NOMO-1 (cell line): Measurements from ENCODE around the gene GALR2.
"Not testable (repeated sequence)": the region's sequence is repeated elsewhere in the genome, so short reads cannot be mapped to it uniquely, and the experiment has no call there.

Experiments used
- DNase-seq, 2 experiments: peaks; one replicate each; lab custom pipeline; 2025; ENCODE audit not compliant: unreplicated experiment in 2 of 2; lab: John Stamatoyannopoulos, UW

The GALR2 gene, protein sequence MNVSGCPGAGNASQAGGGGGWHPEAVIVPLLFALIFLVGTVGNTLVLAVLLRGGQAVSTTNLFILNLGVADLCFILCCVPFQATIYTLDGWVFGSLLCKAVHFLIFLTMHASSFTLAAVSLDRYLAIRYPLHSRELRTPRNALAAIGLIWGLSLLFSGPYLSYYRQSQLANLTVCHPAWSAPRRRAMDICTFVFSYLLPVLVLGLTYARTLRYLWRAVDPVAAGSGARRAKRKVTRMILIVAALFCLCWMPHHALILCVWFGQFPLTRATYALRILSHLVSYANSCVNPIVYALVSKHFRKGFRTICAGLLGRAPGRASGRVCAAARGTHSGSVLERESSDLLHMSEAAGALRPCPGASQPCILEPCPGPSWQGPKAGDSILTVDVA

DNA sequence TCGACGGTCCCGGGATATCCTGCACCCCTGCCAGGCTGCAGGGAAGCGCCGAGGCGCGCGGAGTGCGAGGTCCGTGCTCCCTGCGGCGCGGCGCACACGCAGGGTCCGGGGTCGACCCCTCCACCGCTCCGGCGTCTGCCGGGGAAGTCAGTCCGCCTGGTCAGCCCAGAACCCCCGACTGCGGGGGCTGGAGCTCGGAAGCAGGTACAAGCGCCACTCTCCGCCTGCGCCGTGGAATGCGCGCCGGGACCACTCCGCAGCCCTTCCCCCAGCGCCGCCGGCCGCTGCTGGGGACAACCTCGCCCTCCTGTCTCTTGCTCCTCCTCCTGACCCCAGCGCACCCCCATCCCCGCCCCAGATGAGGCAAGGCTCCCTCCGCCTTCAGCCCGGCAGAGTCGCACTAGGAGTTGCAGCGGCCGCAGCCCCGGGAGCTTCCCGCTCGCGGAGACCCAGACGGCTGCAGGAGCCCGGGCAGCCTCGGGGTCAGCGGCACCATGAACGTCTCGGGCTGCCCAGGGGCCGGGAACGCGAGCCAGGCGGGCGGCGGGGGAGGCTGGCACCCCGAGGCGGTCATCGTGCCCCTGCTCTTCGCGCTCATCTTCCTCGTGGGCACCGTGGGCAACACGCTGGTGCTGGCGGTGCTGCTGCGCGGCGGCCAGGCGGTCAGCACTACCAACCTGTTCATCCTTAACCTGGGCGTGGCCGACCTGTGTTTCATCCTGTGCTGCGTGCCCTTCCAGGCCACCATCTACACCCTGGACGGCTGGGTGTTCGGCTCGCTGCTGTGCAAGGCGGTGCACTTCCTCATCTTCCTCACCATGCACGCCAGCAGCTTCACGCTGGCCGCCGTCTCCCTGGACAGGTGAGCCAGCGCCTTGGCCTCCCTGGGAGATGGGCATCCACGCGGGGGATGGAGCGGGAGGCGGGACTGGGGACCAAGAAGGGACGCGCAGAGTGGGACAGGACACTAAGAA lies at the start of gene GALR2:
Gene GALR2, plus strand, starts transcription at position 392 of the 974 bp plus-strand sequence. Its CDS starts 103 bp downstream, at position 495.
- peak in 1 of 2 experiments; percentile 51 for DNase-seq

DNA sequence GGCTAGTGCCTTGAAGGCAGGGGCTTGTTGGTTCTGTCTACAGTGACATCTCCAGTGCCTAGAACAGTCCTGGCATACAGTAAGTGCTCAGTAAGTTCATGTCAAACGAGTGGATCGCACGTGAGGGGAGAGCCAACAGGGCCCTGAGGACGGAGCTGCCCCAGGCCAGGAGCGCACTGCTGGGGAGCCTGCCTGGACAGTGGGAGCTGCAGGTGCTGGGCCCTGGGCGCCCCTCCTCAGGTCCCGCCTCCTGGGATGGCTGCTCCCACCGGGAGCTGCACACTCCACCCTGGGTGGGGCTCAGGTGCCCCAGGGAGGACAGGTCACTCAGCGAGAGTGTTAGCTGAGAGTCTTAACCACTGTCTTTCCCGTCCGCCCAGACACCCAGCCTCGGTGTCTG lies 49.3 kb upstream of the GALR2 start:
- no peak for DNase-seq

DNA sequence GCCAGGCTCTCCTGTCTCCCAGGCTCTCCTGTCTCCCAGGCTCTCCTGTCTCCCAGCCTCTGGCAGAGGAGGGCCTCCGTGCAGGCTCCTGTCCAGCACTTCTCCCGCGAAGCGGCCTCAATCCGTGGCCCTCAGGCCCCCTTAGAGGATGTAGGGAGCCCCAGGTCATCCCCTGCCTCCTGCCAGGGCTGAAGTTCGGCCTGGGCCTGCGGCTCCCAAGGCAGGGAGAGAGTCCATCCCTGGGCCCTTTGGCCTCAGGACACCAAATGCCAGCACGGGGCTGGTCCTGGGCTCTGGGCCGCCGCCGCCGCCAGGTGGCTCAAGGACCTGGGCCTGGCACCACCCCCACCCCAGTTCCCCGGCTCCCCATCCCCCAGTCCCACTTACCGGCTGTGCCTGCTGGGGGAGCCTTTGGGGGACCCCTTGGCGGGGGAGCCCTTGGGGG lies 47.8 kb upstream of the GALR2 start:
- DNase-seq, result no peak

DNA sequence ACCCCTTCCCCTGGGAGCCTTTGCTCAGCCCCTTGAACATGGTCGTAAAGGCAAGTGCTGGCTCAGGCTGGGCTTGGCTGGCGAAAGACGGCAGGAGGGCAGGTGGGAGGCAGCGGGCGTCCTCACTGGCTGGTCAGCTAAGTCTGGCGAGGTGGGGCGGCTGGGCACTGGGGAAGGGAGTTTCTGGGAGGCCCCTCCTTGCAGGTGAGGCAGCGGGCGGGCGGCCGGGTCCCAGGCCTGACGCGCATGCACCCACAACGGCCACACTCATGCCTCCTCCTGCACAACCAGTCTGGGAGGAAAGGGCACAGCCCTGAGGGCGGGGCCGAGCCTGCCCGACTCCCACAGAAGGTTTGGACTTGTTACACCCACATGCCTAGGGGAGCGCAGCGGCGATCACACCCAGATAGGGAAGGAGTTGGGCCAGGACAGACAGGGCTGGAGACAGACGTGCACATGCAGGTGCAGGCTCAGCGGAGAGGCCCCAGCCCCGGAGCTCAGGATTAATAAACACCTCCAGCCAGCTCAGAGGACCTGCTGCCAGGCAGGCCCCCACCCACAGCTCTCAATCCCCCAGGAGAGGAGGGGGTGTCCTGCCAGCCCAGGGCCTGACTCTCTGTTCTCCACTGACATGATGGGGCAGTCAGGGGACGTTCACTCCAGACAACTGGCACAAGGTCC lies 47.3 kb upstream of the GALR2 start, which contains the start of gene EVPL:
Gene EVPL, minus strand, starts transcription at position 148 of the 681 bp plus-strand sequence. Its CDS starts 108 bp downstream, at position 40.
- no peak for DNase-seq

DNA sequence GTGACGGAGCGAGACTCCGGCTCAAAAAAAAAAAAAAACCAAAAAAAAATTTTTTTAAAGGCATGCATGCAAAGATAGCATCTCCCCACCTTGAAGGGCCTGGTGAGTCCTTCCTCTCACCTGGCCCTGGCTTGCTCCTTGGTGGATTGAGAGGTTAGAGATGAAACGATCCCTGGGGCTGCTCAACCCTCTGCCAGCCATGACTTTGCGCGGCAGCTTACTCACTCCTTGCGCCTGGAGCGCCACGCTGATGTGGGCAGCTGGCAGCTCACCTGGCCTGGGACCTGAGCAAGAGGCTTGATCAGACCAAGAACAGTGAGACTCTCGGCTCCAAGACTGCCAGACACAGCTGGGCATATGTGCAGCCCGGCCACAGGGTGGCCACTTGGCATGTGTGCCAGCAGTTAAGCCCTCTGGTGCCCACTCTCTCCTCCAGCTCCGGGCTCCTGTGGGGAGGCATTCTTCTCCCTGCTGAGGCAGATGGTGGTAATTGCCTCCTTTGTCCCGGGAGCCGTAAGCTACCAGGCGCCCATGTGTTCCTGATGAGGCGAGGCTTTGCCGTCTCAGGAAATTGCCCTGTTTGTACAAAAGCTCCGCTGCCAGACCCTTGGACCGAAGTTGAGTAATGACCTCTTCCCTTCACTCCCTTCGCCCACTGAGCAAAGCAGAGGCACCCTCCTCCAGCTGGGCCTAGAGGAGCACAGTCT lies 42.4 kb upstream of the GALR2 start:
- no peak for DNase-seq

DNA sequence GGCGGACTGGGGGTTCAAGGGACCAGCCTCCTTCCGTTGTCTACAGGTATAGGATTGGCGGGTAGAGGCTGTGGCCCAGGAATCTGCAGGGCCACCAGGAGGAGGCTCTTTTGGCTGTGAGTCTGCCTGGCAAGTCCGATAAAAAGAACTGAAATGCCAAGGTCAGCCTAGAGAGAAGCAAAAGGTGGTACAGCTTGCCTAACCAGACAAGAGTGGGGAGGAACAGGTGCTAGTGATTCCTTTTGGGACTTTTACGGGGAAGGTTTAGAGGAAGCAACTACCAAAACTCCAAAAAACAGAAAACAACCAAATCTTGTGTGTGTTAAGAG lies 41.8 kb upstream of the GALR2 start:
- no peak for DNase-seq

DNA sequence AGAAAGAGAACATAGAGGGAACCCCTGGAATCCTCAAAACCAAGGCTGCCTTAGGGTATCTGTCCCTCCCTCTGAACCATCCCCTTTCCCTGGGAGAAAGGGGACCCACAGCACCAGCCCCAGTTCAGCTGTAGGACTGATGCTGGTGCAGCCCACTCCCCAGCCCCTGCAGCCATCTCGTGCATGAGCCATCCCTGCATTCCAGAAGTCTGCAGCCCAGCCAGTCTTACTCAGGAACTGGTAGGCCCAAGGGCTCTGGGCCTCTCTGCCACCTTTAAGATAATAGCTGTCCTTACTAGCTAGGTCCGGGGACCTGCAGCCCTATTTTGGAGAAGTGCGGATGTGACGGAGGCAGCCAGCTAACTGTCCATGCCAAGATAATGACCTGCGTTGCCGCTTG lies 41.4 kb upstream of the GALR2 start:
- no peak for DNase-seq

DNA sequence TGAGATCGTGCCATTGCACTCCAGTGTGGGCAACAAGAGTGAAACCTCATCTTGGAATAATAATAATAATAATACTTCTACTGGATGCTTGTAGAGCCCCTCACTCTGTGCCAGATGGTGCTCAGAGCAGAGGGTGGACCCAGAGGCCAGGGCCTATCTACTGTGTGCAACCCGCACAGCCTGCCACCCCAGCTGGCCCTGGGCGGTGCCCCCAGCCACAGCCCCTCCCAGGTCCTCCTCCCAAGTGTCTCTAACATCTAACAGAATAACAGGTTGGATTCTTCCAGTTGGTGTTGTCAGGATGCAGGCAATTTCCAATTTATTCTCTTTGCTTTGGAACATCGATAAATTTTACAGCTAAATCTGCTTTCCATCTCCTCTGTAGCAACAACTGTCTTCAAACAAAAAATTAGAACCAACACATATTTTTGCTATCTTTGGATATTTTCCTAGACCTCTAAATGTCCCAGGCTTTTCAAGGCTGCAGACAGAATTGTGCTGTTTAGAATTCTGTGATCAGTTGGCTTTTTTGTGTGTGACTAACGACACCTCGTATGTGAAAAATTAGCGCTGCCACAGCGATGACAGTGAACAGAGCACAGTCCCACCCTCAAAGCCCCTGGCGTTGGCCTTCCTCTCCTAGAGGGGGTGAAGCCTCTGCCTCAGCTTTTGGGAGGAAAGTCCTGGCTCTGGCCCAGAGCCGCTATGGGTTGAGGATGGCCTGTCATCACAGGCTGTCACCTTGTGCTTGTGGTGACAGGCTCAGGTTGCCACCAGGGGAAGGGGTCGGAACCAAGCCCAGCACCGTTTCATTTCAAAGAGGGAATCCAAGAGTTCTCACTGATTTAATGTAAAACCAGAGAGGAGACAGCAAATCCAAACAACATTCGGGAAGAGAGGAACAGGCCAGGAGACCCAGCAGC lies 39.9 kb upstream of the GALR2 start:
- DNase-seq, result no peak

DNA sequence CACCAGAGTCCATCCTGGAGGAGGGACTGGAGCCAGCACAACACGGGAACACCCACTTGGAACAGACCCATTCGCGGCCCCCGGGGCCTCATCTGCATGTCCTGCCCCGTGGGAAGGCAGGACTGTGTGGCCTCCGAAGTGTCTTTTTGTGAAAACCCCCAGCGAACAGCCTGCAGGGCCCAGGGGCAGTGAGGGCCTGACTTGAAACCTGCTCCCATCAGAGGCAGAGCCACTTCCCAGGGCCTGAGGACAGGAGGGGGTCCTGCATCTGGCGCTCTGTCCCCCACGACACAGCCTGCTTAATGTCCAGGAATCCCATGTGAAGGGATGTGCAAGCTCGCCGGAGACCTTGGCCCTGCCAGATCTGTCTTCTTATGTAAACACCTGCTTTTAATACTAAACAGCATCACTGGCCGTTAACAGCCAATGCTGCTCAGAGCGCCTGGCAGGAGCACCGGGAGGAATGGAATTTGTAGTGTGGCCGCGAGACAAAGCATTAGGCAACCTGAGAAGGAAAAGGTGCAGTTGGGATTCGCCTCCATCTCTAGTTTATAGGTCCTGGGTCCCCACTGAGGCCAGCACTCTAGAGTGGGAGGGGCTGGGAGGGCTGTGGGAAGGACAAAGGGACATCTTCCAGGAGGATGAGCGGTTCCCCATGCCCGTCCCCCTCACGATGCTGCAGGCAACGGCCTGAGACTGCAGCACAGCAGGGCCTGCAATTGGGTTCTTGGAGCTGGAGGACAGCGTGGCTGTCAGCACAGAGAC lies 37.9 kb upstream of the GALR2 start:
- DNase-seq, result no peak

DNA sequence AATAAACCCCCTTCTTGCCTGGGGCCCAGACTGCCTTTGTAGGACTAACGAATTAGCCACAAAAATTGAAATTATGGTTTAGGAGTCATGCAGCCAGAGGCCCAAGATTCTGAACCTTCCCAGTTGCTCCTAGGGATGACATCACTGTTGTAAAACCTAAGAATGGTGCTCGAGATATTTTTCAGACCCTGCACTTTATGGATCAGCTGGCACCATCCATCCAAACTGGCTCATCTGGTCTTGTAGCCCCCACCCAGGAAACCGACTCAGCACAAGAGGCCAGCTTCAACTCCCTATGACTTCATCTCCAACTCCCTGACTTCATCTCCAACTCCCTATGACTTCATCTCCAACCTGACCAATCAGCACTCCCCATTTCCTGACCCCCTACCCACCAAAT lies 36.5 kb upstream of the GALR2 start:
- DNase-seq, result no peak

DNA sequence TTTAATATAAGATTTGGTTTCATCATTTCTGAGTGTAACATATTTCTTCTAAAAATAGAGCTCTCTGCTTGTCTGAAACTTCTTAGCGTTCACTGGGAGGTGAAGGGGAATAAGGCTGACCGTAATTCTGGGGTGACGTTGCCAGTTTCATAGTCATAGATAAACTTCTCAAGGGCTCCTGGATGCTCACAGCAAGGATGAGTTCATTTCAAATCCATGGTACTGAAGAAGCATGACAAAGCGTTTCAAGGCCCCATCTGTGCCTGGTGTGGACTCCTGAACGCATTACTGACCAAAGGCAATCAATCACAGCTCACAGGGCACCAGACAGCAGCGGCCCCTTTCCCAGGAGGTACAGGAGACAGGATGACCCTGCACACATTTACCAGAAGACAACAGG lies 35.5 kb upstream of the GALR2 start:
- no peak for DNase-seq

DNA sequence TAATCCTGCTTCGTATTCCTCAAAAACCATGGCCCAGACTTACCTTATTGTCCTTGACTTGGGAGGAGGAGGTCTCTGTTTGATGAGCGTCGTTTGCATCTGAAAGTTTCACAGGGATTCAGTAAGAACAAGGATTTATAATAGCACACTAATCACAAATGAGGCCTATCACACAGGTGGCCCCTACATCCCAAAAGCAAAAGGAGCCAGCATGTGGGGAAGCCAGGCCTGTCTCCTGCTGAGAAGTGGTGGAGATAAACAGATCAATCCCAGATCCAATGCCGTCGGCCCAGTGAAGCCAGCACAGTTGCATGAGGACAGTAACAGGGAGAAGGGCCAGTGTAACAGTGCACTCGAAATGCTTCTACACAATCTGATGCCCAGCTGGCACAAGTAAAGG lies 34.2 kb upstream of the GALR2 start:
- no peak for DNase-seq

DNA sequence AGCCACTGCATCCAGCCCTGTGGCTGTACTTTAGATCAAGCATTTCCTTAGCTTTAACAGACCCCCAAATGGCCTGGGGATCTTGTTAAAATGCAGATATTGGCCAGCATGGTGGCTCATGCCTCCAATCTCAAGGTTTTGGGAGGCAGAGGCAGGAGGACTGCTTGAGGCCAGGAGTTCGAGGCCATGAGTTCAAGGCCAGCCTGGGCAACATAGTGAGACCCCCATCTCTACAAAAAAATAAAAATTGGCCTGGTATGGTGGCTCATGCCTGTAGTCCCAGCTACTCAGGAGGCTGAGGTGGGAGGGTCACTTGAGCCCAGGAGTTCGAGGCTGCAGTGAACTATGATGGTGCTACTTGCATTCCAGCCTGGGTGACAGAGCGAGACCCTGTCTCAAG lies 31.7 kb upstream of the GALR2 start:
- DNase-seq, result not testable (repeated sequence)

DNA sequence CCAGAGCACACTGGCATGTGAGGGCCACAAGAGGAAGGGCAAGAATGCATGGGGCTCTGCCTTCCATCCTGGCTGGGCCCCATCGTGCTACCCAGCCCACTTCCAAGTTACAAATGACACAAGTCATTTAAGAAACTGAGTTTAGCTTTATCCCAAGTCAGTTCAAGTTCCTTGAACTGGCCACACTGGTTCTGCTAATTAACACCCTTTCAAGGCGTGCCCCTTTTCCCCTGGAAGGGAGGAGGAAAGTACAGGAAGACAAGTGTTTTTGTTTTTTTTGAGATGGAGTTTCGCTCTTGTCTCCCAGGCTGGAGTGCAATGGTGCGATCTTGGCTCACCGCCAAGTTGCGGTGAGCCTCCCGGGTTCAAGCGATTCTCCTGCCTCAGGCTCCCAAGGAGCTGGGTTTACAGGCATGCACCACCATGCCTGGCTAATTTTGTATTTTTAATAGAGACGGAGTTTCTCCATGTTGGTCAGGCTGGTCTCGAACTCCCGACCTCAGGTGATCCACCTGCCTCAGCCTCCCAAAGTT lies 30.0 kb upstream of the GALR2 start:
- not testable (repeated sequence) for DNase-seq

DNA sequence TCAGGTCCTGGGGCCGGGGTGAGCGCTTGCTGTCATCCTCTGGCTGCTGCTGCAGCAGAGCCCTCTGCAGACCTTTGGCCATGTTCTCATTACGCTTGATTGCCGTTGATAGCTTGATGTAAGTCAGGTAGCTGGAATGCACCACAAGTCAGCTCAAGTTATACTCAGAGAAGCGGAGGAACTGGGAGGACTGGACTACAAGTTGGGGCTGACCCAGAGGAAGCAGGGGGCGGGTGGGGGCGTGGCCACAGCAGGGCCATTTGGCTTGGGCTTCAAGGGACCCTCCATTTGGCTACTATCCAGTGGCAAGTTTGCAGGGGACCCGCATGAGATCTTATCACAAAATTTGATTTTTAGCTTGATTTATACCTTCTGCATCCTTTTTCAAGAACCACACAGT lies 28.5 kb upstream of the GALR2 start:
- DNase-seq, result no peak

DNA sequence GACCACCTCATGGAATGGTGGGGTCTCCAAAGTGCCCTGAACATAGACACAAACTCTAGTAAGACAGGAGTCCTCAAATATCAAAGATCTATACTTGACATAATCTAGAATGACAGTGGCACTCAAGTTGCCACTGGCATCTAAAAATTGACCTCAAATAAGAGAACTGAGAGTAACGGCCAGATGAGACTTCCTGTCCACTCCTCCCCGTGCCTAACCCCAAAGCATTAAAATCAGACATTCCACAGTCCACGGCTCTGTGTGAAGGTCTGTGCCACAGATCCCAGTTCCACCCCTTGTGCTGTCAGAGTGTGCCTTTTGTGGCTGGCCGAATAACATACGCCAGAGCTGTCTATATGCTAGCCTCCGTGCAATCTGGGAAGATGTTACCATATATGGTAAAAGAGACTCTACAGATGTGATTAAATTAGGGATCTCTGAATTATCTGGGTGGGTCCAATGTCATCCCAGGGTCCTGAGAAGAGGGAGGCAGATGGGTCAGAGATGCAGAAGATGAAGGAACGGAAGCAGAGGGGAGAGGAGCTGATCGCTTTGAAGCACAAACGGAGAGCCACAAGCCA lies 26.5 kb upstream of the GALR2 start:
- peak; percentile 31 to 34 for DNase-seq

DNA sequence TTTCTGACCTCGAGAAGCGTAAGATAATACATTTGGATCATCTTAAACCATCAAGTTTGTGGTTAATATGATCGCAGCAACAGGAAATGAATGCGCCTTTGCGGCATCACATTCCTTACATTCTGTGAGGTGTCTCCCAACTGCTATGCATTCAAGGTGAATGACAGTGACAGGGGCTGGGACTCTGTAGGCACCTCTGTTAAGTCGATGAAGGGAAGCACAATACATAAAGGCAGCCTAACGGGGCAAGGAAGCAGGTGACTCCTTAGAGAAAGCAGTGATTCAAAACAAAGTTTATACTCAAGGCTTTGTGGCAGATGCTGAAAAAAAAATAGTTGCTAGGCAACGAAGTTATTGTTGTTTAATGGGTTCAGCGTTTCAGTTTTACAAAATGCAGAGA lies 25.9 kb upstream of the GALR2 start:
- no peak for DNase-seq

DNA sequence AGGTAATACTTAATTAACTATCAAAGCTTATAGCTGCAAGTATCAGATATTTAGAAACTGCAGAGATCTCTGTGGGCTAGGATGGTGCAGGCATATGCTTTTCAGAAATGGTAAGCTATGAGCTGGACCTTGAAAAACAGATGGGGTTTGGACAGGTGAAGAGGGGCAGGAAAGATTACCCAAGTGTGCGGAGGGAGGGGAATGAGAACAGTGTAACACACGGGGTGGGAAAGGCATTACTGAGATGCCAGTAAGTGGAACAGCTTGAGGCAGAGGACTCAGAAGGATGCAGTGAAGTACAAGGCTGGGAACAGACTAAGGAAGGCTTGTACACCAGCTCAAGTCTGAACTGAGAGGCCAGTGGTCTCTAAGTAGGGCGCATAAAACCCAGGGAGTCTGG lies 25.3 kb upstream of the GALR2 start:
- no peak for DNase-seq
